IMR-90 (cell line): ENCODE measurements around the gene CCDC33. TPM values are rescaled to one million over a fixed set of nuclear protein-coding genes. Genes with fewer than 3 reads are reported as not detected.

Experiments
- ATAC-seq: fragments of 200-7000 bp; cut with Tn5 transposase; 2 replicates; pipeline ENCODE4 v1.9.1; 2020; ENCODE audit warnings: low read depth, mild to moderate bottlenecking, moderate library complexity
- BruUV-seq: library from RNA; stranded (reverse); fragments of 400-500 nt; replicated peaks from 2 replicates; lab custom pipeline; 2021; lab: Mats Ljungman, UMichigan
- CTCF ChIA-PET: fragments of 300-600 bp; formaldehyde crosslinking; extraction: SDS; loops from one replicate; lab custom pipeline; 2021; ENCODE audit warnings: antibody characterized with exemption; lab: Yijun Ruan, JAX
- POLR2A ChIA-PET: fragments of 300-600 bp; sonication (Branson Sonifier 250); formaldehyde crosslinking; loops from one replicate; lab custom pipeline; 2022; ENCODE audit warnings: antibody characterized with exemption; ENCODE audit not compliant: unreplicated experiment; lab: Charles Lee
- DNase-seq: peaks from one replicate; pipeline ENCODE4 v3.0.0; 2013
- H2AFZ ChIP-seq: replicated peaks from 2 replicates; pipeline ENCODE3; 2013; ENCODE audit warnings: low read length, mild to moderate bottlenecking; ENCODE audit not compliant: poor library complexity
- H2AK5ac ChIP-seq: 2 replicates; pipeline ENCODE4 v1.6.1; 2013; ENCODE audit warnings: low read depth, low read length, inconsistent platforms
- H2AK9ac ChIP-seq: replicated peaks from 2 replicates; pipeline ENCODE3; 2013; ENCODE audit warnings: mild to moderate bottlenecking, low read depth, low read length, moderate library complexity; ENCODE audit not compliant: poor library complexity
- H2BK120ac ChIP-seq: 2 replicates; pipeline ENCODE4 v1.6.1; 2013; ENCODE audit warnings: low read depth, low read length, inconsistent platforms
- H2BK15ac ChIP-seq: 3 replicates; pipeline ENCODE4 v1.6.1; 2013; ENCODE audit warnings: low read depth, low read length, inconsistent platforms
- H2BK20ac ChIP-seq: 2 replicates; pipeline ENCODE4 v1.6.1; 2013; ENCODE audit warnings: low read depth, mild to moderate bottlenecking, inconsistent platforms, low read length, moderate library complexity
- H2BK5ac ChIP-seq: 2 replicates; pipeline ENCODE4 v1.6.1; 2013; ENCODE audit warnings: mild to moderate bottlenecking, low read depth, low read length, inconsistent platforms; ENCODE audit not compliant: poor library complexity, severe bottlenecking
- H3K14ac ChIP-seq: replicated peaks from 2 replicates; pipeline ENCODE4 v1.6.1; 2013; ENCODE audit warnings: low read depth, low read length, inconsistent platforms
- H3K18ac ChIP-seq: 2 replicates; pipeline ENCODE4 v1.6.1; 2013; ENCODE audit warnings: low read depth, low read length, control low read depth
- H3K23ac ChIP-seq: 2 replicates; pipeline ENCODE4 v1.6.1; 2013; ENCODE audit warnings: low read depth, low read length, inconsistent platforms
- H3K27ac ChIP-seq: 2 replicates; pipeline ENCODE4 v1.5.1; 2013; ENCODE audit warnings: mild to moderate bottlenecking, control low read depth, low read length; ENCODE audit not compliant: insufficient read depth
- H3K27me3 ChIP-seq: 2 replicates; pipeline ENCODE4 v1.6.1; 2013; ENCODE audit warnings: low read length; ENCODE audit not compliant: control insufficient read depth, insufficient read depth
- H3K36me3 ChIP-seq: 2 replicates; pipeline ENCODE4 v1.6.1; 2013; ENCODE audit warnings: low read length, mixed read lengths; ENCODE audit not compliant: control insufficient read depth, insufficient read depth
- H3K4ac ChIP-seq: 2 replicates; pipeline ENCODE4 v1.6.1; 2013; ENCODE audit warnings: low read depth, low read length, inconsistent platforms
- H3K4me1 ChIP-seq: 2 replicates; pipeline ENCODE4 v1.6.1; 2013; ENCODE audit warnings: low read length, mixed read lengths; ENCODE audit not compliant: control insufficient read depth, insufficient read depth
- H3K4me2 ChIP-seq: 2 replicates; pipeline ENCODE4 v1.6.1; 2013; ENCODE audit warnings: low read depth, mild to moderate bottlenecking, control low read depth, low read length, moderate library complexity
- H3K4me3 ChIP-seq: 2 replicates; pipeline ENCODE4 v1.5.1; 2013; ENCODE audit warnings: low read depth, mild to moderate bottlenecking, control low read depth, low read length, moderate library complexity; ENCODE audit not compliant: insufficient read depth
- H3K56ac ChIP-seq: 2 replicates; pipeline ENCODE4 v1.6.1; 2013; ENCODE audit warnings: low read length, inconsistent platforms; ENCODE audit not compliant: insufficient read depth; ENCODE audit errors: extremely low read depth
- H3K79me1 ChIP-seq, 2 experiments: 2 replicates each; pipeline ENCODE4 v1.6.1; 2013; ENCODE audit warnings: low read length in 2 of 2, inconsistent platforms in 1 of 2, low read depth in 1 of 2
- H3K9ac ChIP-seq: 2 replicates; pipeline ENCODE4 v1.6.1; 2013; ENCODE audit warnings: low read depth, low read length, control low read depth
- H3K9me1 ChIP-seq: 2 replicates; pipeline ENCODE4 v1.6.1; 2013; ENCODE audit warnings: low read length, inconsistent platforms; ENCODE audit not compliant: insufficient read depth
- H3K9me3 ChIP-seq: 2 replicates; pipeline ENCODE4 v1.6.1; 2013; ENCODE audit warnings: low read length; ENCODE audit not compliant: control insufficient read depth, insufficient read depth
- H4K20me1 ChIP-seq: 2 replicates; pipeline ENCODE4 v1.6.1; 2013; ENCODE audit warnings: low read length, inconsistent platforms; ENCODE audit not compliant: insufficient read depth
- H4K5ac ChIP-seq: 2 replicates; pipeline ENCODE4 v1.6.1; 2013; ENCODE audit warnings: mild to moderate bottlenecking, low read depth, low read length, control low read depth
- H4K8ac ChIP-seq, 2 experiments: 2 replicates each; pipeline ENCODE4 v1.6.1; 2013; ENCODE audit warnings: low read depth in 2 of 2, low read length in 2 of 2, control low read depth in 1 of 2, inconsistent platforms in 1 of 2
- H4K91ac ChIP-seq: 2 replicates; pipeline ENCODE4 v1.6.1; 2013; ENCODE audit warnings: low read depth, low read length, inconsistent platforms; ENCODE audit not compliant: insufficient read depth
- CEBPB ChIP-seq: IDR thresholded peaks from 2 replicates; pipeline ENCODE4 v1.6.1; 2012; ENCODE audit warnings: low read depth, low read length, improper control_type of control experiment
- NFE2L2 ChIP-seq: fragments of 150-350 bp; IDR thresholded peaks from 2 replicates; pipeline ENCODE4 v1.6.1; 2016; ENCODE audit warnings: low read depth, mild to moderate bottlenecking, low read length
- RAD21 ChIP-seq: IDR thresholded peaks from 2 replicates; pipeline ENCODE4 v1.6.1; 2012; ENCODE audit warnings: low read length, improper control_type of control experiment
- RCOR1 ChIP-seq: IDR thresholded peaks from 2 replicates; pipeline ENCODE4 v1.6.1; 2012; ENCODE audit warnings: mild to moderate bottlenecking, low read length, improper control_type of control experiment; ENCODE audit not compliant: insufficient replicate concordance
- WGBS, 2 experiments: methylation state at CpG; one replicate each; pipeline versions ENCODE4 v1.1.5 to v1.1.7; 2013; ENCODE audit warnings: missing lambda C conversion rate in 2 of 2; ENCODE audit not compliant: insufficient read length in 1 of 2; ENCODE audit errors: extremely low coverage in 2 of 2; 5-methylcytosine and 5-hydroxymethylcytosine counted together
- dilution Hi-C: fragments of 300-500 bp; cut with HindIII; formaldehyde crosslinking; loops from one replicate; pipeline ENCODE4 v1.14.3; 2018; ENCODE audit warnings: low sequenced_read_pairs; ENCODE audit not compliant: unreplicated experiment
- in situ Hi-C: fragments of 300-500 bp; cut with MboI; formaldehyde crosslinking; loops from 3 replicates; pipeline ENCODE4 v1.14.3; 2019; ENCODE audit warnings: low sequenced_read_pairs, inconsistent platforms, mixed read lengths
- intact Hi-C: fragments of 100-400 bp; cut with micrococcal nuclease; formaldehyde crosslinking; loops from 2 replicates; pipeline ENCODE4 v1.10.0; 2022
- polyA plus RNA-seq, 3 experiments: library from polyadenylated mRNA; depleted of rRNA; stranded (reverse); fragments of >200 nt; gene quantifications; 2 replicates each; pipeline ENCODE4 v1.2.3, GENCODE V29; 2012; ENCODE audit warnings: low replicate concordance in 1 of 3
- total RNA-seq: library from RNA; depleted of rRNA; stranded (reverse); fragments of >200 nt; gene quantifications from 2 replicates; pipeline ENCODE4 v1.2.3, GENCODE V29; 2012
- TF ChIP-seq, protein P1 (sequence below): fragments of 150-350 bp; IDR thresholded peaks from 2 replicates; pipeline ENCODE4 v1.6.1; 2017; ENCODE audit warnings: mild to moderate bottlenecking, antibody characterized with exemption, low read length, low read depth

The CCDC33 gene
- total and polyA plus RNA-seq, 2 of the 4 experiments (the other 2 are of a cell fraction) = not detected

DNA sequence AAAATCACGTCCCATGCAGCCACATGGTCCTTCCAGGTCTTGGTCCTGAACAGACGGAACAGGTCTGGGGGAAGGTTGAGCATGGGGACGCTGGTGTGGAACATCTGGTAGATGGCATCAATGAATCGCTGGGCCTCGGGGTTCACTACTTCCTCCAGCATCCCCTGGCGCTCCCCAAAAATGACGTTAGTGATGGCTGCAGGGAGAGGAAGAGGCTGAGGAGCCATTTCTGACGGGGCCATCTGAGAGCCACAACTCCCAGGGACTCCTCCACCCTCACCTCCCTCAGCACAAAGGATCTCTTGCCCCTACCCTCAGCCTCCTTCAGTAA is 107.6 kb downstream of the CCDC33 start:
- no peaks in the 10 kb centered on the region for H4K20me1 ChIP-seq
- H3K23ac ChIP-seq = no peak overlapping the region
- H3K4me1 ChIP-seq = peaks cover 2% of the 10 kb centered on the region; the same call in 1 of the 2 replicates
- no peak overlapping the region for H2BK15ac ChIP-seq
- no peaks in the 10 kb centered on the region for H3K9me3 ChIP-seq
- H3K56ac ChIP-seq = no peak overlapping the region
- H2AK5ac ChIP-seq = no peak overlapping the region
- ATAC-seq (no peak), DNase-seq (no peak)
- dilution Hi-C loops = no loop called here
- no peak overlapping the region for H2BK5ac ChIP-seq
- no peak overlapping the region for H3K4me2 ChIP-seq
- H3K14ac ChIP-seq = no peak overlapping the region
- H3K9me1 ChIP-seq = peaks cover 9% of the 10 kb centered on the region; the same call in 1 of the 2 replicates
- H2AFZ ChIP-seq = peak overlapping the region; percentile 32
- CTCF ChIA-PET = no interaction called here
- no peaks in the 10 kb centered on the region for H3K36me3 ChIP-seq
- no peak overlapping the region for H4K91ac ChIP-seq
- no CpG with 5 or more reads among the region's 8 CpGs for WGBS, 2 experiments
- H2BK120ac ChIP-seq = no peak overlapping the region
- no peaks in the 10 kb centered on the region for H3K79me1 ChIP-seq
- intact Hi-C loops = no loop called here
- no peak overlapping the region for H3K27ac ChIP-seq
- TF ChIP-seq CEBPB (no peak), RAD21 (no peak), NFE2L2 (no peak), RCOR1 (no peak)
- TF ChIP-seq, protein P1, sequence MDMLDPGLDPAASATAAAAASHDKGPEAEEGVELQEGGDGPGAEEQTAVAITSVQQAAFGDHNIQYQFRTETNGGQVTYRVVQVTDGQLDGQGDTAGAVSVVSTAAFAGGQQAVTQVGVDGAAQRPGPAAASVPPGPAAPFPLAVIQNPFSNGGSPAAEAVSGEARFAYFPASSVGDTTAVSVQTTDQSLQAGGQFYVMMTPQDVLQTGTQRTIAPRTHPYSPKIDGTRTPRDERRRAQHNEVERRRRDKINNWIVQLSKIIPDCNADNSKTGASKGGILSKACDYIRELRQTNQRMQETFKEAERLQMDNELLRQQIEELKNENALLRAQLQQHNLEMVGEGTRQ = no peak
- BruUV-seq = no TSS peak
- no peak overlapping the region for H3K18ac ChIP-seq
- POLR2A ChIA-PET = no interaction called here
- no peak overlapping the region for H3K4me3 ChIP-seq
- no peak overlapping the region for H4K8ac ChIP-seq
- H3K4ac ChIP-seq = no peak overlapping the region
- H2AK9ac ChIP-seq = peak overlapping the region; percentile 16
- no peak overlapping the region for H3K9ac ChIP-seq
- H4K5ac ChIP-seq = no peak overlapping the region
- H2BK20ac ChIP-seq = no peak overlapping the region
- peaks cover 22% of the 10 kb centered on the region for H3K27me3 ChIP-seq
- in situ Hi-C loops = no loop called here
